Gastroesophageal sphincter (tissue), 4 donors: ENCODE results near the gene NANS. TPM values are rescaled to one million over a fixed set of nuclear protein-coding genes. Genes with fewer than 3 reads are reported as not detected.

Source experiments
- ATAC-seq: fragments of 150-250 bp; one replicate; pipeline ENCODE4 v1.9.1; 2016; ENCODE audit warnings: mild to moderate bottlenecking, moderate library complexity
- H3K27ac ChIP-seq, 4 donors: fragments of 200-600 bp; sonication (generic) in 3 of 4; 1 replicate in 3 of 4; 2 replicates in 1 of 4; pipeline ENCODE4 v1.5.1; 2016 to 2019
- H3K27me3 ChIP-seq: fragments of 200-600 bp; sonication (generic); one replicate; pipeline ENCODE4 v1.5.1; 2019
- H3K36me3 ChIP-seq, 2 donors: fragments of 200-600 bp; sonication (generic); one replicate each; pipeline ENCODE4 v1.5.1; 2019; ENCODE audit warnings: control low read depth in 1 of 2
- H3K4me1 ChIP-seq, 3 donors: fragments of 200-600 bp; sonication (generic); 1 replicate in 2 of 3; 2 replicates in 1 of 3; pipeline ENCODE4 v1.5.1; 2016 to 2019; ENCODE audit warnings: control low read depth in 2 of 3
- H3K4me3 ChIP-seq, 2 donors: fragments of 200-600 bp; sonication (generic); one replicate each; pipeline ENCODE4 v1.5.1; 2019; ENCODE audit warnings: mild to moderate bottlenecking in 1 of 2, moderate library complexity in 1 of 2
- H3K9me3 ChIP-seq, 3 donors: fragments of 200-600 bp; sonication (generic); one replicate each; pipeline ENCODE4 v1.5.1; 2017 to 2019; ENCODE audit warnings: control low read depth in 2 of 3
- EP300 ChIP-seq: sonication (generic); formaldehyde crosslinking; IDR thresholded peaks from one replicate; pipeline ENCODE4 v1.6.1; 2017; ENCODE audit warnings: antibody characterized with exemption, mild to moderate bottlenecking
- POLR2A ChIP-seq, 2 donors: fragments of 450-650 bp; IDR thresholded peaks; one replicate each; pipeline ENCODE4 v1.6.1; 2017; ENCODE audit warnings: antibody characterized with exemption in 2 of 2, mild to moderate bottlenecking in 2 of 2, moderate library complexity in 1 of 2
- POLR2AphosphoS5 ChIP-seq: sonication (generic); formaldehyde crosslinking; IDR thresholded peaks from one replicate; pipeline ENCODE4 v1.6.1; 2017; ENCODE audit warnings: antibody characterized with exemption
- WGBS, 2 donors: methylation state at CpG; one replicate each; pipeline ENCODE4 v1.1.5; 2018; ENCODE audit warnings: low coverage in 1 of 2; 5-methylcytosine and 5-hydroxymethylcytosine counted together
- total RNA-seq, 4 donors: library from RNA; depleted of rRNA; stranded (reverse); fragments of >200 nt; gene quantifications; one replicate each; pipeline ENCODE4 v1.1.0, GENCODE V29; 2016
- TF ChIP-seq, protein P1 (sequence below), 4 experiments: fragments of 200-600 bp in 2 of 4; fragments of 450-650 bp in 2 of 4; sonication (generic) in 1 of 4; IDR thresholded peaks; one replicate each; pipeline ENCODE4 v1.5.1; 2017 to 2019; ENCODE audit warnings: antibody characterized with exemption in 4 of 4, mild to moderate bottlenecking in 2 of 4, moderate library complexity in 2 of 4

The NANS gene
- total RNA-seq, 4 donors from 2014 or later, result 21.5 to 58.3 (median 40.0) TPM

DNA sequence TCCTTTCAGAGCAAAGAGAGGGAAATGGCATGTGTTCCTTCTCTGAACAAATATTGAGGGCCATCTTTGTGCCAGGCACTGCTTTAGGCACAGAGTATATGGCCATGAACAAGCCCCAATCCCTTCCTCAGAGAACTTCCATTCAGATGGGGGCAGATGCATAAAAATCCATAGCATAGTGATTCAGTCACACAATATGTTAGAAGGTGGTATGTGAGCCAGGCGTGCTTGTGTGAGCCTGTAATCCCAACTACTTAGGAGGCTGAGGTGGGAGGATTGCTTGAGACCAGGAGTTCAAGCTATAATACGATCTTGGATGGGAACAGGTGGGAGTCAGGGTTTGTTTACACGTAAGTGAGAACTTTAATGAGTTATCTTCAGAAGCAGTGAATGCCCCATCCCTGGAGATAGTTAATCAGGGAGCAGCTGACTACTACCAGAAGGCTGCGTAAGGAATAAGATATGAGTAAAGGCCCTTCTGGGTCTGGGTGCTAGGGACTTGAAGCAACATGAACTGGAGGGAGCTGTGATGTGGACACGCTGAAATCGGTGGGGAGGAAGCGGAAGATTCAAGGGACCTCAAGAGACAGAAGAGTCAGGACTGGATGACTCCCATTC, 27.1 kb downstream of the NANS start:
- H3K4me1 ChIP-seq, result peaks cover 0 to 10% (median 0%) of the 10 kb centered on the region in 3 donors
- TF ChIP-seq POLR2AphosphoS5, result no peak
- TF ChIP-seq, protein P1, sequence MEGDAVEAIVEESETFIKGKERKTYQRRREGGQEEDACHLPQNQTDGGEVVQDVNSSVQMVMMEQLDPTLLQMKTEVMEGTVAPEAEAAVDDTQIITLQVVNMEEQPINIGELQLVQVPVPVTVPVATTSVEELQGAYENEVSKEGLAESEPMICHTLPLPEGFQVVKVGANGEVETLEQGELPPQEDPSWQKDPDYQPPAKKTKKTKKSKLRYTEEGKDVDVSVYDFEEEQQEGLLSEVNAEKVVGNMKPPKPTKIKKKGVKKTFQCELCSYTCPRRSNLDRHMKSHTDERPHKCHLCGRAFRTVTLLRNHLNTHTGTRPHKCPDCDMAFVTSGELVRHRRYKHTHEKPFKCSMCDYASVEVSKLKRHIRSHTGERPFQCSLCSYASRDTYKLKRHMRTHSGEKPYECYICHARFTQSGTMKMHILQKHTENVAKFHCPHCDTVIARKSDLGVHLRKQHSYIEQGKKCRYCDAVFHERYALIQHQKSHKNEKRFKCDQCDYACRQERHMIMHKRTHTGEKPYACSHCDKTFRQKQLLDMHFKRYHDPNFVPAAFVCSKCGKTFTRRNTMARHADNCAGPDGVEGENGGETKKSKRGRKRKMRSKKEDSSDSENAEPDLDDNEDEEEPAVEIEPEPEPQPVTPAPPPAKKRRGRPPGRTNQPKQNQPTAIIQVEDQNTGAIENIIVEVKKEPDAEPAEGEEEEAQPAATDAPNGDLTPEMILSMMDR (IDR thresholded peaks at IDR 0.05), result no peak
- no peak for TF ChIP-seq POLR2A (IDR thresholded peaks at IDR 0.05)
- TF ChIP-seq EP300, result no peak
- no peaks in the 10 kb centered on the region for H3K27me3 ChIP-seq
- no peak for ATAC-seq
- 88 to 98% methylated on average over 5 to 7 of the region's 7 CpGs for WGBS, 2 donors
- no peaks in the 10 kb centered on the region for H3K9me3 ChIP-seq
- H3K36me3 ChIP-seq, result peaks cover 0 to 62% of the 10 kb centered on the region in 2 donors
- H3K4me3 ChIP-seq, result no peak overlapping the region
- H3K27ac ChIP-seq, result no peak overlapping the region

DNA sequence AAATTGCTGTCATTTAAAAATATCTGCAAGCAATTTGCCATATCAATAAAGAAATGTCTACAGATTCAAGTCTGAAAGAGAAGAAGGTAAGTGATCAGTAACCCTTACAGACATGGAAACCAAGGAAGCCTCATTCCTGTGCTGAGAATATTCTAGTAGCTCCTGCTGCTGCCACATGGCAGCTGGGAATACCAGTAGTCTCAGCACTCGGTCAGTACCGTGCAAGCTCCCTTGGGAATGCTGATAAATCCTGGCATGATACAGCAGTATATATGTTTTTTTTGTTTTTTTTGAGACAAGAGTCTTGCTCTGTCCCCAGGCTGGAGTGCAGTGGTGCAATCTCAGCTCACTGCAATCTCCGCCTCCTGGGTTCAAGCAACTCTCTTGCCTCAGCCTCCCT, 27.9 kb downstream of the NANS start:
- Histone ChIP-seq H3K4me3 (no peak overlapping the region), H3K9me3 (no peaks in the 10 kb centered on the region), H3K27ac (no peak overlapping the region), H3K4me1 (peaks cover 0 to 10% (median 0%) of the 10 kb centered on the region in 3 donors), H3K27me3 (no peaks in the 10 kb centered on the region), H3K36me3 (peaks cover 0 to 57% of the 10 kb centered on the region in 2 donors)
- WGBS, 2 donors, result 66 to 77% methylated on average over 2 of the region's 3 CpGs
- TF ChIP-seq POLR2AphosphoS5, result no peak
- no peak for TF ChIP-seq POLR2A (IDR thresholded peaks at IDR 0.05)
- no peak for TF ChIP-seq EP300
- TF ChIP-seq, protein P1 (IDR thresholded peaks at IDR 0.05), result no peak
- ATAC-seq, result no peak

DNA sequence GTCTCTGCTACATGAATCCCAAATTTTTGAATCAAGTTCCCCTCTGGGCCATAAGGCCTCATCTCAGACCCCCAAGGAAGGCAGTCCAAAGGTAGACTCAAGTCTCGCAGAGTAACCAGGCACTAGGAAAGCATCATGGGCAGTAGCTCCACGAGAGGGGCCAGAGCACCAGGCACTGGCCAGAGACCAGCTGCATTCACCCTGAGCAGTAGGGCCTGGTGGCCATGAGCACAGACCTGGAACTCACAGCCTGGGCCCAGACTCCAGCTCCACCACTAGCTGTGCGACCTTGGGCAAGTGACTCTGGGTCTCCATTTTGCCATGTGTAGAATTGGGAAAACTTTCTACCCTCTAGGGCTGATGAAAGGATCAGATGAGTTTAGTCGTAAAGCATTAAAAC, 28.5 kb downstream of the NANS start:
- peaks cover 0 to 10% (median 0%) of the 10 kb centered on the region in 3 donors for H3K4me1 ChIP-seq
- 96% methylated on average over 4 of the region's 4 CpGs; no CpG with 5 or more reads in 1 of the 2 donors for WGBS, 2 donors
- no peak for ATAC-seq
- TF ChIP-seq POLR2AphosphoS5 (no peak), EP300 (no peak), POLR2A (IDR thresholded peaks at IDR 0.05) (no peak)
- TF ChIP-seq, protein P1 (IDR thresholded peaks at IDR 0.05), result no peak
- H3K9me3 ChIP-seq, result no peaks in the 10 kb centered on the region
- no peak overlapping the region for H3K27ac ChIP-seq
- H3K36me3 ChIP-seq, result peaks cover 0 to 51% of the 10 kb centered on the region in 2 donors
- no peaks in the 10 kb centered on the region for H3K27me3 ChIP-seq
- no peak overlapping the region for H3K4me3 ChIP-seq

DNA sequence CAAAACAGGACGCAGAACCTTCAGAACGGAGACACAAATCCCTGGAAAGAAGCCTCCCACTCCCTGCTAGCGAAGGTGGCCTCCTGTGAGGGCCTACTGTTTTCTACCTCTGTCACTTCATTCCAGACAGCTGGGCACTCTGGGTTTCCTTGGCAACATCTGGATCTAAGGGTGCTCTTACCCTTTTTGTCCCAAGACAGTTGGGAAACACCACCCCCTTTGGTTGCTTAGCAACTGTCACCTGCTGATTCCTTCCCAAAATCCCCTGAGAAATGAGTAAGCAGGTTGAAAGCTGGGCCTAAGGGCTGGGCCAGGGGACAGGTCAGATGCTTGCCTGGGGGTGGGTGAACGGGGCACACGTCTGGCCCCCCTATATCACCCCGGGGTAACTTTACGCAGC, 29.4 kb downstream of the NANS start:
- ATAC-seq, result no peak
- no peak overlapping the region for H3K4me3 ChIP-seq
- no peak overlapping the region for H3K27ac ChIP-seq
- H3K4me1 ChIP-seq, result peaks cover 0 to 10% (median 0%) of the 10 kb centered on the region in 3 donors
- TF ChIP-seq POLR2AphosphoS5 (no peak), EP300 (no peak), POLR2A (IDR thresholded peaks at IDR 0.05) (no peak)
- TF ChIP-seq, protein P1 (IDR thresholded peaks at IDR 0.05), result no peak
- H3K9me3 ChIP-seq, result no peaks in the 10 kb centered on the region
- peaks cover 0 to 42% of the 10 kb centered on the region in 2 donors for H3K36me3 ChIP-seq
- H3K27me3 ChIP-seq, result no peaks in the 10 kb centered on the region
- WGBS, 2 donors, result 92 to 97% methylated on average over 2 to 3 of the region's 7 CpGs

DNA sequence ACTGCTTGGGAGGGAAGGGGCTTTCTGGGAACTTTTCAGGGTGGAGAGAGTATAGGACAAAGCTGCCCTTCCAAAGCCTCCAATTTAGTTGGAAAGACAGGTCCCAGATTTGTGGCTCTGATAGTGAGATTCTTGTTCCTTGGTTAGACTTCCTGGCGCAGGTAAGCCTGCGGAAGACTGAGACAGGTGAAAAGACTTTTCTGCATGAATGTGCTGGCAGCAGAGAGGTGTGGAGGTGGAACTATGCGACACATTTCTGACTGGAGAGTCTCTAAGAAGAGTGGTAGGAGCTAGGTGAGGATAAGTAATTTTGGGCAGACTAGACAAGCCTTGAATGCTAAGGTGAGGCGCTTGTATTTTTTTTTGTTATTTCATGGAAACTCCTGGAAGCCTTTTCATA, 29.9 kb downstream of the NANS start:
- 100% methylated on average over 2 of the region's 4 CpGs for WGBS, 2 donors
- H3K4me1 ChIP-seq, result peaks cover 0 to 10% (median 0%) of the 10 kb centered on the region in 3 donors
- no peak overlapping the region for H3K4me3 ChIP-seq
- H3K27ac ChIP-seq, result no peak overlapping the region
- no peak for ATAC-seq
- H3K36me3 ChIP-seq, result peaks cover 0 to 37% of the 10 kb centered on the region in 2 donors
- no peaks in the 10 kb centered on the region for H3K9me3 ChIP-seq
- no peak for TF ChIP-seq EP300
- no peak for TF ChIP-seq POLR2AphosphoS5
- TF ChIP-seq, protein P1 (IDR thresholded peaks at IDR 0.05), result no peak
- no peak for TF ChIP-seq POLR2A (IDR thresholded peaks at IDR 0.05)
- H3K27me3 ChIP-seq, result no peaks in the 10 kb centered on the region
